ENCODE data around the gene PRMT5.
A peak's percentile ranks its signal among the peaks of the same experiment; 100 is the strongest.

Gene PRMT5

DNA sequence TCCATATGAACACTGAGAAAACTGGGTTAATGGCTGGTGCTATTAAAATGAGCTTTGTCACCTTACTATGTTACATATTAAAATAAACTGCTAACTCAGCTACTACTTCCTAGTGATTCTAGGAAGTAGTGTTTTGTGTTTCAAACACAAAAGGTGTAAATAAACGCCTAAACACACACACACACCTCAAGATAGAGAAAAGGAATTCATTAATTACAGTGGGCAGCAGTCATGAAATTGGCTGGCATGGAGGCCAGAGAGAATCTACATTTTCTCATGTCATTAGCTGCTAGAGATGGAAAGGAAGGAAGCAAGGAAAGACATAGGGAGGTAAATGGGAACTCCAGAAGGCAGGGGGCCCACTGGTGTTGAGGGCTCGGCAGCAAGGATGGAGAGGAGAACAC lies 787 bp upstream of the PRMT5 start:
- peak in 1 of 6 experiments; percentile 82 for DNase-seq

DNA sequence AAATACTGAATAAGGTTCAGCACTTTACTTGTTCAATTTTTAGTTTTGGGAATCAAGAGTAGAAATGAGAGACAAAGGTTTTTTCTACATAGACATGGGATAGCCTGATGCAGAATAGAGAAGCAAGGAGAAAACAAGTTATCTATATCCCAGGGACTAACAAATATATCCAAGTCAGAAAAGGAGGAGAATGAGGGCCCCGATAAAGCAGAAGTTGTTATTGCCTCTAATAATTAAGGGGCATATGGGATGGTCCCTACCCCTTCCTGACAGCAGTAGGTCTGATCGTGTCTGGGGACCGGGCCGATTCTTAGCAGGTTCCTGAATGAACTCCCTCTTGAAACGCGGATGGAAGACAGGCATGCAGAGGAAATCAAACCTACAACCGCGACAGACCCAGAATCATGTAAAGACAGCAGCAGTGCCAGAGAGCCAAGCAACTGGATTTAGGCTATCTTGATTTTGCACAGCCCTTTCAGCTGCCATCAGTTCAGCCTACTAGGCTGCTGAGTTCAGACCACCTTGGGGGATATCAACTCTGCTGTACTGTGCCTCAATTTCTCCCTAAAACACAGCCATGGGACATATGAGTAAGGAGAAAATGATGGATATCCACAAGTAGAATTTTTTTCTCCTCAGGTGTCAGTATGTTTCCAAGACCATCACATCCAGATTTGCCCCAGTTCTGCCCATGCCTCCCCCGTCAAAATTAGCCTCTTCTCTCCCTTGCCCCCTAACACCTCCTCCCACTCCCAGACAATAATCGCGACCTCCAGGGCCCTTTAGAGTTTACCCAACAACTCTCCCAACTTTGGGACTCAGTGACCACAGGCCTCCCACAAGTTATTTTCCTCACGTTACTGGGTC lies 706 bp downstream of the PRMT5 start:
- no peak for DNase-seq

GRCh38 chr14:22926316-22926715 lies 2.9 kb downstream of the PRMT5 start:
- DNase-seq: no peak

- no peak for DNase-seq
Measured at GRCh38 chr14:22925513-22925912, 3.7 kb downstream of the PRMT5 start.

- DNase-seq: no peak
Measured at GRCh38 chr14:22923746-22924145, 5.4 kb downstream of the PRMT5 start.

DNA sequence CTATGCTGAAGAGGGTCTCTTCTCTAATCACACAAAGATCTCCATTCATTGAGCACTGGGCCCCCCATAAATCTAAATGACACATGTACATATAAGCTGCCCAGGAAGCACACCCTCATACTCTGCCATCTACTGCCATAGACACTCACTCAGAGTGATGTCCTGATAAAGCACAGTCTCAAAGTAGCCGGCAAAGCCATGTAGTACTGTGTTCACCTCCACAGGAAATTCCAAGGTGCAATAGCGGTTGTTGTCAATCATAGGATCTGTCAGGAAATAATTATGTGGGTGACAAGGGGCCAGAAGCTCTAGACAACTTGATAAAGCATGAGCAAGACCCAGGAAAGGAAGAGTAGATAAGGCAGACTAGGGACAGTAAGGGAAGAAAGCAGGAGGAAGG lies 6.9 kb downstream of the PRMT5 start:
- no peak for DNase-seq

DNA sequence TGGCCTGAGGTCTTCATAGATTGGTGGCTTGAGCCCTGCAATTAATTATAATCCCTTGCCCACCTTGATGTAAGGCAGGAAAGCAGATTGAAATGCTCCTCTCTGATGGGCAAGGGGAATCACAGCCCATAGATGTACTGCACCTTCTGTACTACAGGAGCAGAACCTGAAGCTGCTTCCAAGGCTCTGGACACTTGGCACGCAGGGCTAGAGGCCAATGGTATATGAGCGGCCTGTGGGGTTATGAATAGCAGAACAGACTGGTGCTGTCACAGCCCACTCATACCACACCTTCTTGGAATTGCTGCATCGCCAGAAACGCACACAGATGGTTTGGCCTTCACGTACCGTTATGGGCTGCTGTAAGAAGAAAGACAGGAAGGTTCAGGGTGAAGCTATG lies 8.5 kb downstream of the PRMT5 start:
- no peak for DNase-seq

DNA sequence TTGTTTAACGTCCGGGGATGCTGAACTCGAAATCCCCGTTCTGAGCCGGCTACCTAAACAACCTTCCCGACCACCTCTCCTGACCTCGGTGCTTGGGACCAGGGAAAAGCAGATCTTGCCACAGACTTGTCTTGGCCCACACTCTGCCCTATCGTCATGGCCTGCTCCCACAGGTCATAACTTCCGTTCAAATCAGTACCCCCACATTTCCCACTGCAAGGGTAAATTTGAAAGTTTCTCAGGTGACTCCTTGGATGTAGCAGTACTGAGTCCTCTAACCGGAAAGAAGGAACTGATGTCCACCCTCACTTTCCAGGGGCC lies 9.6 kb downstream of the PRMT5 start:
- DNase-seq: no peak

- DNase-seq: peak; percentile 99 to 100 (median 100)
Measured at GRCh38 chr14:22918804-22919600, 10.2 kb downstream of the PRMT5 start, which contains the start of gene RBM23. Gene RBM23 (minus strand): TSS chr14:22919149.

- no peak for DNase-seq
Measured at GRCh38 chr14:22915886-22916521, 13.2 kb downstream of the PRMT5 start.

- DNase-seq: peak in 1 of 6 experiments; percentile 21
Measured at GRCh38 chr14:22914836-22915235, 14.3 kb downstream of the PRMT5 start.

- no peak for DNase-seq
Measured at GRCh38 chr14:22910916-22911315, 18.3 kb downstream of the PRMT5 start.

DNA sequence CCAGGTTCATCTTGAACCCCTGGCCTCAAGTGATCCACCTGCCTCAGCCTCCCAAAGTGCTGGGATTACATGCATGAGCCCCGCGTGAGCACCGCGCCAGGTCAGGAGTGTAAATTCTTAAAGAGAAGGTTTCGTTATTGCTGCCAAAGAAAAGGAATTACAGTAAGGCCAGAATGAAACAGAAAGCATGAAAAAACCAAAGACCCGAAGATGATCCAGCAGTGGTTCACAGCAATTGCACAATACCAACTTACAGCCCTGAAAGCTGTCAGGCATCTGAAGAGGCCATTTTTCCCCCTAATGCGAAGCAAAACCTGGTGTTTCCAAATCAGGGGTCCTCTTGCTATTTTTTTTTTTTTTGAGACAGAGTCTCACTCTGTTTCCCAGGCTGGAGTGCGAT lies 20.6 kb downstream of the PRMT5 start:
- DNase-seq: no peak

- DNase-seq: no peak
Measured at GRCh38 chr14:22907429-22907828, 21.7 kb downstream of the PRMT5 start.

GRCh38 chr14:22906073-22906472 lies 23.1 kb downstream of the PRMT5 start:
- DNase-seq: no peak

- DNase-seq: no peak
Measured at GRCh38 chr14:22905627-22906026, 23.5 kb downstream of the PRMT5 start.

GRCh38 chr14:22903742-22904087 lies 25.5 kb downstream of the PRMT5 start:
- no peak for DNase-seq

DNA sequence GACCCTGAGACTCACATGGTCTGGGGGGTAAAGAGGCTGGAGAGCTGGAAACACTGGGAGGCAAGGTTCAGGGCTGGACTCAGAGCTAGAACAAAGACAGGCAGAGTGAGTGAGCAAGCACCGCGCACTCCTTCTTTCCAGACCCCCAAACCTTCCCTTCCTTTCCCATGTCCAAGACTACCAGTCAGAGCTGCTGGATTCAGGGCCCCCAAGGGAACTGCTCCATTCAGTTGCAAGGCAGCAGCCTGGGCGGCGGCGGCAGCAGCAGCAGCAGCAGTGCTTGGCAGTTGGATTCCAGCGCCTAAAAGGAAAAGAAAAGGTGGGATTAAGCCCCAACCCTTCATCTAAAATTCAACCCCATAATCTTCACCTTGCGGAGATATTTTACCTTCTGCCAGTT lies 27.4 kb downstream of the PRMT5 start:
- DNase-seq: no peak

DNA sequence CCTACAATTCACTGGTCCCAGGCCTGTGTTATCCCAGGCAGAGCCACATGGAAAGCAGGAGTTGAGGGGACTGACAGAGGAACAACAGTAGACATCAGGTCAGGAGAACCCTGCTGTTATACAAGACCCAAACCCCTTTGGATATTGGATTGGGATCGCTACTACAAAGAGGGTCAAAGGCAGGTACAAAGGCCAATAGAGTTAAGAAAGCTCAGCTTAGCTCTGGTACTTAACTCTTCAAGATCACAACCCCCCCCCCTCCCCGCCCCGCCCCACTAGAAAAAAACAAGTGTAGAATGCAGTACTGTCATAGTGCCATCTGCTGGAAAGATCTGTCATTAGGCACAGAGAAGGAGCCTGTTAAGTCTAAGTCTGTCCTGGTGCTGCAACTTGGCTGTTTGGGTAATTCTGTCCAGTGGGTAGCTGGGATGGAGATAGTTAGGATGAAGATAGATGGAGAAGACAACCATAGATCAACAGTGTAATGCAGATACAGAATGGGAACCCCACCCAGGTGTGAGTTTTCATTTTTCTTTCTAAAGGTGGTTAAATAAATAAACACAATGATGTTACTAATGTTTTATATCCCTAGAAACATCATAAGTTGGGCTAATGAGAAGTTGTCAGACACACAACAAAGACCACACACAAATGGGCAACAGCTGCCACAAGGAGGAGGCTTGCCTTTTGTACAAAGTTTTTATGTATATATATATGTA lies 28.9 kb downstream of the PRMT5 start:
- peak; percentile 32 to 72 (median 59) for DNase-seq

- DNase-seq: no peak
Measured at GRCh38 chr14:22898302-22899090, 30.7 kb downstream of the PRMT5 start.

DNA sequence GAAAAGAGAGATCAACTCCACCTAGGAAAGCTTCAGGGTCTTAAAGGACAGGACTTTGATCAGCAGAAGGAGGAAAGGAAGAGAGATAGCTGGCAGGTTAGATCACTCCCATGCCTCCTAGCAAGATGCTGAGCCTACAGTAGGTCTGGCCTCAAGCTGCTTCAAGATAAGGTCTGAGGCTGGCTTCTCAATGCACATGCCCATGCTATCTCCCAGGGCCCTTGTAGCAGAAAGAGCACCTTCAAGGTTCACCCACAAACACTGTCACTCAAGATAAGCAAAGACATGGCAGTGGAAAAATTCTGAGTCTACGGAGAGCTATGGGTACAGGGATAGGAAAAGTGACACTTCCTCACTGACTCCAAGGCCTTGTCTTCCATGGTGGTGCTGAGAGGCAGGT lies 31.8 kb downstream of the PRMT5 start:
- DNase-seq: no peak

DNA sequence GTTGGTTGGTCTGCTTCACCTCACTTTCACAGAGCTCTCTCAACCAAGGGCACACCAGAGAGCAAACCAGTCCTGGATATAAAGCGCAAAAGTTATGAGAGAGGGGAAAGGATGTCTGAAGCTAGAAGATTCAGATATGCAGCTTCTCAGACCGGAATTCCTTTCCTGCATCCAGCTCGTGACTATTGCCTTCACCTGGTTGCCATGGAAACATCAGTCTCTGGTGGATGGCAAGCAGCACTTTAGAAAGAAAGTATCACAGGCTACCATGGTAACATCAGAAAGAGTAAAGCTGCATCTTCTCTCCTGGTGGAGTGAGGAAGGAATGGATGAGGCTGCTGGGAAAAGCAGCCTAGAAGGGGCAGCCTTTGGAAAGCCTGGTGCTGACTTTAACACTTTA lies 32.4 kb downstream of the PRMT5 start:
- DNase-seq: no peak

All from stimulated activated naive CD4-positive, alpha-beta T cell (primary cell).